Spleen (tissue), 7 donors: ENCODE measurements around the gene FOXC1.

Experiments used
- CTCF ChIP-seq, 11 experiments: fragments of 200-600 bp in 7 of 11; fragments of 450-650 bp in 4 of 11; sonication (generic) in 4 of 11; IDR thresholded peaks in 8 of 11; conservative IDR thresholded peaks in 3 of 11; 1 replicate in 7 of 11; 2 replicates in 4 of 11; pipeline versions ENCODE4 v1.4.0 to v1.8.0; 2016 to 2021; ENCODE audit warnings: antibody characterized with exemption in 11 of 11, inconsistent platforms in 4 of 11, mild to moderate bottlenecking in 1 of 11
- POLR2A ChIP-seq, 3 donors: fragments of 450-650 bp; IDR thresholded peaks; one replicate each; pipeline ENCODE4 v1.5.1; 2017; ENCODE audit warnings: antibody characterized with exemption in 3 of 3, mild to moderate bottlenecking in 1 of 3
- donor health status: DM: no; HTN: no; CAD: no; lungs with moderate emphysema.
- donor health status: DM: no; HTN: no; CAD: no.
- donor health status: DM: no; HTN: no; CAD: no.

GRCh38 chr6:1630771-1631217, 21.1 kb downstream of the FOXC1 start:
- TF ChIP-seq POLR2A (IDR thresholded peaks at IDR 0.05) (no peak), CTCF (IDR thresholded peaks at IDR 0.05 in 8 of 11, conservative IDR thresholded peaks at IDR 0.05 in 3 of 11) (no peak)
